Measurements from ENCODE around the gene TMEM237. TPM values are rescaled to one million over a fixed set of nuclear protein-coding genes. Genes with fewer than 3 reads are reported as not detected.
A peak's percentile ranks its signal among the peaks of the same experiment; 100 is the strongest.

The TMEM237 gene
- total RNA-seq, 1 donor from 2014 or later = 82.9 TPM

DNA sequence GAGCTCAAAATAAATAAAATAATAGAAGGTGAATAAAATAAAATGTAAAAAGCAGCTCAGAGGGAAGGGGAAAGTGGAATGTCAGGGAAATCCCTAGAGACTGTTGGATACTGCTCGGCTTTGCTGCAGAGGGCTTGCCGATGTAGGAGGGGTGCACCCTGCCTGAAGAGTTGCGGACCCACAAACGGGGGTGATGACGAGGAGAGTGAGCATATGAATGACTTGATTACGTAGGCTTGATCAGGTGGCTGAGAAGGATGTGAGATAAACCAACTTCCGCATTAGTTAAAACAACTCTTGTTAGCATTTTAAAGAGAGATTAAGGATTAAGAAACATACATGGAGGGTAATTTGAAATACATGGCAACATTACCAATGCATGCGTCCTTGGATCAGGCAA is 21.0 kb upstream of the TMEM237 start:
- DNase-seq (ENCODE audit: low spot score) = no peak
- no peak overlapping the region for H3K4me3 Mint-ChIP-seq
- H3K4me2 ChIP-seq = no peak overlapping the region
- no peaks in the 10 kb centered on the region for H3K9me3 ChIP-seq (ENCODE audit: low read depth)
- no peaks in the 10 kb centered on the region for H3K9me3 Mint-ChIP-seq
- no peaks in the 10 kb centered on the region for H3K36me3 ChIP-seq
- no peaks in the 10 kb centered on the region for H3K4me1 Mint-ChIP-seq
- no peaks in the 10 kb centered on the region for H3K79me2 ChIP-seq (ENCODE audit: low read depth)
- H3K9ac ChIP-seq = no peak overlapping the region
- H4K20me1 ChIP-seq (ENCODE audit: low read depth) = no peaks in the 10 kb centered on the region
- H3K36me3 Mint-ChIP-seq = no peaks in the 10 kb centered on the region
- H2AFZ ChIP-seq (replicated peaks) = no peak overlapping the region
- no peak overlapping the region for H3K27ac ChIP-seq
- H3K27me3 ChIP-seq = no peaks in the 10 kb centered on the region
- no peaks in the 10 kb centered on the region for H3K4me1 ChIP-seq
- TF ChIP-seq EZH2phosphoT487 (IDR thresholded peaks at IDR 0.05) (no peak), EZH2 (IDR thresholded peaks at IDR 0.05) (no peak)
- TF ChIP-seq, protein P1, sequence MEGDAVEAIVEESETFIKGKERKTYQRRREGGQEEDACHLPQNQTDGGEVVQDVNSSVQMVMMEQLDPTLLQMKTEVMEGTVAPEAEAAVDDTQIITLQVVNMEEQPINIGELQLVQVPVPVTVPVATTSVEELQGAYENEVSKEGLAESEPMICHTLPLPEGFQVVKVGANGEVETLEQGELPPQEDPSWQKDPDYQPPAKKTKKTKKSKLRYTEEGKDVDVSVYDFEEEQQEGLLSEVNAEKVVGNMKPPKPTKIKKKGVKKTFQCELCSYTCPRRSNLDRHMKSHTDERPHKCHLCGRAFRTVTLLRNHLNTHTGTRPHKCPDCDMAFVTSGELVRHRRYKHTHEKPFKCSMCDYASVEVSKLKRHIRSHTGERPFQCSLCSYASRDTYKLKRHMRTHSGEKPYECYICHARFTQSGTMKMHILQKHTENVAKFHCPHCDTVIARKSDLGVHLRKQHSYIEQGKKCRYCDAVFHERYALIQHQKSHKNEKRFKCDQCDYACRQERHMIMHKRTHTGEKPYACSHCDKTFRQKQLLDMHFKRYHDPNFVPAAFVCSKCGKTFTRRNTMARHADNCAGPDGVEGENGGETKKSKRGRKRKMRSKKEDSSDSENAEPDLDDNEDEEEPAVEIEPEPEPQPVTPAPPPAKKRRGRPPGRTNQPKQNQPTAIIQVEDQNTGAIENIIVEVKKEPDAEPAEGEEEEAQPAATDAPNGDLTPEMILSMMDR (IDR thresholded peaks at IDR 0.05) = no peak
- H3K4me3 ChIP-seq = no peak overlapping the region
- H3K27me3 Mint-ChIP-seq (ENCODE audit: insufficient read depth, low read depth) = no peaks in the 10 kb centered on the region
- H3K27ac Mint-ChIP-seq = no peak overlapping the region
- H3F3A ChIP-seq (ENCODE audit: low read depth) = no peaks in the 10 kb centered on the region

DNA sequence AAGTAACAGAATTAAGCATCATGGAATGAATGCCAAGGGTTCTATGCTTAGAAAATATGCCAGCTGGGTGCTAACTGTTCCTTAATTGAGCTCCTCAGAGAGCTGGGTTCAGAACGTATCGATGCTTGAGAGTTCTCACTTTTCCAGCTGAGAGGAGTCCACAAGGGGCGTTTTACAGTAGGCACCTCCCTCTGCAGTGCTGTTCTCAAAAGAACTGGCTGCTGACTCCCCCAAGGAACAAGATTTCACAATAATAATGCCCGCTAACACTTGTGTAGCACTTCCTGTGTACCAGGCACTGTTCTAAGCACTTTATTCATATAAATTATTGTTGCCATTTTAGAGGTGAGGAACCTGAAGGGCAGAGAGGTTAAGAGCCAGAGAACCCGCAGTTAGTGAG is 18.1 kb upstream of the TMEM237 start:
- Histone ChIP-seq H3K4me2 (no peak overlapping the region), H3K9ac (no peak overlapping the region), H3K4me1 (no peaks in the 10 kb centered on the region), H3F3A (ENCODE audit: low read depth) (no peaks in the 10 kb centered on the region), H2AFZ (replicated peaks) (peak overlapping the region; percentile 94), H3K79me2 (ENCODE audit: low read depth) (no peaks in the 10 kb centered on the region), H3K36me3 (no peaks in the 10 kb centered on the region), H3K9me3 (ENCODE audit: low read depth) (no peaks in the 10 kb centered on the region), H4K20me1 (ENCODE audit: low read depth) (no peaks in the 10 kb centered on the region), H3K27ac (no peak overlapping the region), H3K4me3 (no peak overlapping the region), H3K27me3 (no peaks in the 10 kb centered on the region)
- no peak overlapping the region for H3K27ac Mint-ChIP-seq
- no peaks in the 10 kb centered on the region for H3K4me1 Mint-ChIP-seq
- no peak overlapping the region for H3K4me3 Mint-ChIP-seq
- no peak for DNase-seq (ENCODE audit: low spot score)
- no peaks in the 10 kb centered on the region for H3K9me3 Mint-ChIP-seq
- no peaks in the 10 kb centered on the region for H3K36me3 Mint-ChIP-seq
- TF ChIP-seq EZH2 (IDR thresholded peaks at IDR 0.05) (no peak), EZH2phosphoT487 (IDR thresholded peaks at IDR 0.05) (no peak)
- TF ChIP-seq, protein P1 (IDR thresholded peaks at IDR 0.05) = no peak
- no peaks in the 10 kb centered on the region for H3K27me3 Mint-ChIP-seq (ENCODE audit: insufficient read depth, low read depth)

DNA sequence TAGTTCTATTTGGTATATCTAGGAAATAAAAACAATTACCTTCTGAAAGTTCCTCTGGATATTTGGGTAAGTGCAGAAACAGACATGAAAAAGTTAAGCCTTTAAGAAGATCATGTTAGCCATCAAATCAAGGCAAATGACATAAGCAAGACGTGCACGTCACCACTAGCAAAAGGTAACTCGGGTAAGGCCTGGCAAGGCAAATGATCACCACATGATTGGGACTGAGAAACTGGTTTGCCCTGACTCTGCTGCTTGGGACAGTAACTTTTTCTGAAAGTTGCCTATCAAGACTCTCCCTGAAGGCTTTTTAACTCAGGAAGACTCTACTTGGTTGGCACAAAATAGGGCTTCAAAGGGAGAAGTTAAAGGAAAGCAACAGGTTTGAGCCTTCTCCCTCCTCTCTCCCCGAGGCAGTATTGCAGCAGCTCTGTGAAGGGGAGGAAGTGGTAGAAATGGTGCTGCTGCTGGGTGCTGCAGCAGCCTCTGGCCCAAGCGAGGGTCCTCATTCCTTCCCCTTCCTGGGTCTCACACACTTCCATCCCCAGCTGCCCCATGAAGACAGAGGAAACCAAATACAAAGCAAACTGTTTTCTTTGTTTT is 17.1 kb upstream of the TMEM237 start:
- Histone ChIP-seq H3K4me2 (no peak overlapping the region), H3K9ac (no peak overlapping the region), H3K79me2 (ENCODE audit: low read depth) (no peaks in the 10 kb centered on the region), H3K27me3 (no peaks in the 10 kb centered on the region), H3K4me1 (no peaks in the 10 kb centered on the region), H2AFZ (replicated peaks) (peak overlapping the region; percentile 42), H4K20me1 (ENCODE audit: low read depth) (no peaks in the 10 kb centered on the region), H3K36me3 (no peaks in the 10 kb centered on the region), H3K9me3 (ENCODE audit: low read depth) (no peaks in the 10 kb centered on the region), H3K4me3 (no peak overlapping the region), H3F3A (ENCODE audit: low read depth) (no peaks in the 10 kb centered on the region), H3K27ac (no peak overlapping the region)
- Mint-ChIP-seq H3K27ac (no peak overlapping the region), H3K36me3 (no peaks in the 10 kb centered on the region), H3K4me1 (no peaks in the 10 kb centered on the region), H3K27me3 (ENCODE audit: insufficient read depth, low read depth) (no peaks in the 10 kb centered on the region), H3K9me3 (no peaks in the 10 kb centered on the region), H3K4me3 (no peak overlapping the region)
- no peak for TF ChIP-seq EZH2 (IDR thresholded peaks at IDR 0.05)
- no peak for TF ChIP-seq EZH2phosphoT487 (IDR thresholded peaks at IDR 0.05)
- TF ChIP-seq, protein P1 (IDR thresholded peaks at IDR 0.05) = no peak
- DNase-seq (ENCODE audit: low spot score) = no peak

All from neural progenitor cell (in vitro differentiated cells).